K562 (cell line): ENCODE results near the gene LGALS8. TPM values are rescaled to one million over a fixed set of nuclear protein-coding genes. Genes with fewer than 3 reads are reported as not detected.

Source experiments
- CBFA2T3 ChIP-seq: fragments of 450-650 bp; IDR thresholded peaks from 2 replicates; pipeline ENCODE4 v1.6.1; 2017
- POLR2B ChIP-seq: fragments of 450-650 bp; IDR thresholded peaks from 2 replicates; pipeline ENCODE4 v1.6.1; 2018; ENCODE audit warnings: low read depth; ENCODE audit not compliant: partially characterized antibody
- RAD21 ChIP-seq, 2 experiments: fragments of 250-450 bp in 1 of 2; fragments of 450-650 bp in 1 of 2; sonication (Bioruptor Pico) in 1 of 2; formaldehyde crosslinking in 1 of 2; IDR thresholded peaks in 1 of 2; conservative IDR thresholded peaks in 1 of 2; 2 replicates each; pipeline versions ENCODE4 v1.4.0 to v1.8.0; 2020 to 2022; ENCODE audit warnings: mild to moderate bottlenecking in 2 of 2, moderate library complexity in 1 of 2
- SMC3 ChIP-seq: conservative IDR thresholded peaks from 2 replicates; pipeline ENCODE4 v1.6.1; 2011; ENCODE audit warnings: low read depth, low read length, improper control_type of control experiment; ENCODE audit not compliant: insufficient read depth
- STAG1 ChIP-seq: sonication (generic); formaldehyde crosslinking; IDR thresholded peaks from 2 replicates; pipeline ENCODE4 v1.5.0; 2020; ENCODE audit warnings: missing genetic modification reagents, borderline replicate concordance
- polyA plus RNA-seq, 8 experiments: library from polyadenylated mRNA; depleted of rRNA in 4 of 8; stranded (reverse) in 5 of 8; unstranded in 3 of 8; fragments of >200 nt; fragmentation: Nextera tagmentation in 2 of 8; fragmentation: Illumina TruSeq in 1 of 8; extraction: Ambion mirVana in 2 of 8; extraction: Trizol in 1 of 8; gene quantifications; 2 replicates each; pipeline versions ENCODE4 v1.2.1 to v1.2.3, GENCODE V29; 2011 to 2014; ENCODE audit warnings: inconsistent platforms in 1 of 8, missing spikeins in 1 of 8
- total RNA-seq, 7 experiments: library from RNA; depleted of rRNA in 6 of 7; stranded (reverse); fragments of >200 nt in 6 of 7; fragmentation: Illumina TruSeq in 2 of 7; extraction: Trizol in 2 of 7; gene quantifications; 2 replicates each; pipeline versions ENCODE4 v1.2.1 to v1.2.3, GENCODE V29; 2011 to 2021; ENCODE audit warnings: low replicate concordance in 1 of 7
- TF ChIP-seq, protein P1 (sequence below), 2 experiments: fragments of 450-650 bp; formaldehyde crosslinking in 1 of 2; IDR thresholded peaks; 2 replicates each; pipeline versions ENCODE4 v1.4.0 to v1.6.1; 2014 to 2020; ENCODE audit warnings: mild to moderate bottlenecking in 2 of 2, borderline replicate concordance in 1 of 2, low read depth in 1 of 2
- TF ChIP-seq, protein P2 (sequence below): IDR thresholded peaks from 2 replicates; pipeline ENCODE4 v1.6.1; 2014; ENCODE audit warnings: antibody characterized with exemption
- TF ChIP-seq, protein P3 (sequence below), 3 experiments: fragments of 200-800 bp in 1 of 3; fragments of 250-450 bp in 1 of 3; fragments of 450-650 bp in 1 of 3; sonication (Bioruptor Pico) in 1 of 3; sonication (Bioruptor generic) in 1 of 3; formaldehyde crosslinking in 1 of 3; IDR thresholded peaks; 2 replicates each; pipeline versions ENCODE4 v1.6.1 to v1.8.0; 2016 to 2022; ENCODE audit warnings: mild to moderate bottlenecking in 2 of 3, missing genetic modification characterization in 2 of 3, missing compliant biosample characterization in 1 of 3, moderate library complexity in 1 of 3
- TF ChIP-seq, protein P4 (sequence below): fragments of 450-650 bp; formaldehyde crosslinking; IDR thresholded peaks from 2 replicates; pipeline ENCODE4 v1.4.0; 2020; ENCODE audit warnings: mild to moderate bottlenecking, moderate library complexity

Gene LGALS8
- total and polyA plus RNA-seq, 9 of the 15 experiments (the other 6 are each of a cell fraction or from before 2014, with no cell fraction given): 57.4 to 87.7 (median 70.3) TPM

DNA sequence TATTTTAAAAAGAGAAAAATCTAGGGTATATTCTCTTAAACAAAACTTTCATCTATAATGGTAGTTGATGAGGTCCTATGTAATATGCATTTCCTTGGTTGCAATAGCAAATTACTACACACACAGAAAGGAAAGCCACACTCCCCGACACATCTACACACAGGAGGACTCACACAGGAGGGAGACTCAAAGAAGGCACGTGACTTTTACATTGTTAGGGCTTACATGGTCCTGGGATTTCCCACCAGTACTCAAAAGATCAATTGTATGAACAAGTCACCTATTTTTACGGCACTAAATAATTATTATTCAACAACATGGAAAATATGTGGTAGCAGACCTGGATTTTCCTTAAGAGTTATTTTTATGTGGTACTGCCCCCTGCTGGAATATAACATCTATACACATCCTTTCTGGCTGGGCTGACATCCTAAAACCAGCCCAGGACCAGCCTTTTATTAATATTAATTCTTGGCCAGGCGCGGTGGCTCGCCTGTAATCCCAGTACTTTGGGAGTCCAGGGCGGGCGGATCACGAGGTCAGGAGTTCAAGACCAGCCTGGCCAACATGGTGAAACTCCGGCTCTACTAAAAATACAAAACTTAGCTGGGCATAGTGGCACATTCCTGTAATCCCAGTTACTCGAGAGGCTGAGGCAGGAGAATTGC is 33.9 kb upstream of the LGALS8 start (continued):
- TF ChIP-seq, protein P1, sequence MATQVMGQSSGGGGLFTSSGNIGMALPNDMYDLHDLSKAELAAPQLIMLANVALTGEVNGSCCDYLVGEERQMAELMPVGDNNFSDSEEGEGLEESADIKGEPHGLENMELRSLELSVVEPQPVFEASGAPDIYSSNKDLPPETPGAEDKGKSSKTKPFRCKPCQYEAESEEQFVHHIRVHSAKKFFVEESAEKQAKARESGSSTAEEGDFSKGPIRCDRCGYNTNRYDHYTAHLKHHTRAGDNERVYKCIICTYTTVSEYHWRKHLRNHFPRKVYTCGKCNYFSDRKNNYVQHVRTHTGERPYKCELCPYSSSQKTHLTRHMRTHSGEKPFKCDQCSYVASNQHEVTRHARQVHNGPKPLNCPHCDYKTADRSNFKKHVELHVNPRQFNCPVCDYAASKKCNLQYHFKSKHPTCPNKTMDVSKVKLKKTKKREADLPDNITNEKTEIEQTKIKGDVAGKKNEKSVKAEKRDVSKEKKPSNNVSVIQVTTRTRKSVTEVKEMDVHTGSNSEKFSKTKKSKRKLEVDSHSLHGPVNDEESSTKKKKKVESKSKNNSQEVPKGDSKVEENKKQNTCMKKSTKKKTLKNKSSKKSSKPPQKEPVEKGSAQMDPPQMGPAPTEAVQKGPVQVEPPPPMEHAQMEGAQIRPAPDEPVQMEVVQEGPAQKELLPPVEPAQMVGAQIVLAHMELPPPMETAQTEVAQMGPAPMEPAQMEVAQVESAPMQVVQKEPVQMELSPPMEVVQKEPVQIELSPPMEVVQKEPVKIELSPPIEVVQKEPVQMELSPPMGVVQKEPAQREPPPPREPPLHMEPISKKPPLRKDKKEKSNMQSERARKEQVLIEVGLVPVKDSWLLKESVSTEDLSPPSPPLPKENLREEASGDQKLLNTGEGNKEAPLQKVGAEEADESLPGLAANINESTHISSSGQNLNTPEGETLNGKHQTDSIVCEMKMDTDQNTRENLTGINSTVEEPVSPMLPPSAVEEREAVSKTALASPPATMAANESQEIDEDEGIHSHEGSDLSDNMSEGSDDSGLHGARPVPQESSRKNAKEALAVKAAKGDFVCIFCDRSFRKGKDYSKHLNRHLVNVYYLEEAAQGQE (IDR thresholded peaks at IDR 0.05; ENCODE audit: borderline replicate concordance): peak; percentile 75
- TF ChIP-seq, protein P1 (CRISPR knock-in tag; IDR thresholded peaks at IDR 0.05; ENCODE audit: low read depth): no peak
- TF ChIP-seq POLR2B (no peak), RAD21 (CRISPR knock-in tag; conservative IDR thresholded peaks at IDR 0.05 in 1 of 2, IDR thresholded peaks at IDR 0.05 in 1 of 2) (peak; percentile 78 to 88), STAG1 (CRISPR knock-in tag) (no peak), SMC3 (peak; percentile 63; the same call in 1 of the 2 replicates), CBFA2T3 (no peak)
- TF ChIP-seq, protein P2, sequence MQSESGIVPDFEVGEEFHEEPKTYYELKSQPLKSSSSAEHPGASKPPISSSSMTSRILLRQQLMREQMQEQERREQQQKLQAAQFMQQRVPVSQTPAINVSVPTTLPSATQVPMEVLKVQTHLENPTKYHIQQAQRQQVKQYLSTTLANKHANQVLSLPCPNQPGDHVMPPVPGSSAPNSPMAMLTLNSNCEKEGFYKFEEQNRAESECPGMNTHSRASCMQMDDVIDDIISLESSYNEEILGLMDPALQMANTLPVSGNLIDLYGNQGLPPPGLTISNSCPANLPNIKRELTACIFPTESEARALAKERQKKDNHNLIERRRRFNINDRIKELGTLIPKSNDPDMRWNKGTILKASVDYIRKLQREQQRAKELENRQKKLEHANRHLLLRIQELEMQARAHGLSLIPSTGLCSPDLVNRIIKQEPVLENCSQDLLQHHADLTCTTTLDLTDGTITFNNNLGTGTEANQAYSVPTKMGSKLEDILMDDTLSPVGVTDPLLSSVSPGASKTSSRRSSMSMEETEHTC: 0 out of 2 replicates have a peak, but pooled peaks have one; percentile 16
- TF ChIP-seq, protein P3, sequence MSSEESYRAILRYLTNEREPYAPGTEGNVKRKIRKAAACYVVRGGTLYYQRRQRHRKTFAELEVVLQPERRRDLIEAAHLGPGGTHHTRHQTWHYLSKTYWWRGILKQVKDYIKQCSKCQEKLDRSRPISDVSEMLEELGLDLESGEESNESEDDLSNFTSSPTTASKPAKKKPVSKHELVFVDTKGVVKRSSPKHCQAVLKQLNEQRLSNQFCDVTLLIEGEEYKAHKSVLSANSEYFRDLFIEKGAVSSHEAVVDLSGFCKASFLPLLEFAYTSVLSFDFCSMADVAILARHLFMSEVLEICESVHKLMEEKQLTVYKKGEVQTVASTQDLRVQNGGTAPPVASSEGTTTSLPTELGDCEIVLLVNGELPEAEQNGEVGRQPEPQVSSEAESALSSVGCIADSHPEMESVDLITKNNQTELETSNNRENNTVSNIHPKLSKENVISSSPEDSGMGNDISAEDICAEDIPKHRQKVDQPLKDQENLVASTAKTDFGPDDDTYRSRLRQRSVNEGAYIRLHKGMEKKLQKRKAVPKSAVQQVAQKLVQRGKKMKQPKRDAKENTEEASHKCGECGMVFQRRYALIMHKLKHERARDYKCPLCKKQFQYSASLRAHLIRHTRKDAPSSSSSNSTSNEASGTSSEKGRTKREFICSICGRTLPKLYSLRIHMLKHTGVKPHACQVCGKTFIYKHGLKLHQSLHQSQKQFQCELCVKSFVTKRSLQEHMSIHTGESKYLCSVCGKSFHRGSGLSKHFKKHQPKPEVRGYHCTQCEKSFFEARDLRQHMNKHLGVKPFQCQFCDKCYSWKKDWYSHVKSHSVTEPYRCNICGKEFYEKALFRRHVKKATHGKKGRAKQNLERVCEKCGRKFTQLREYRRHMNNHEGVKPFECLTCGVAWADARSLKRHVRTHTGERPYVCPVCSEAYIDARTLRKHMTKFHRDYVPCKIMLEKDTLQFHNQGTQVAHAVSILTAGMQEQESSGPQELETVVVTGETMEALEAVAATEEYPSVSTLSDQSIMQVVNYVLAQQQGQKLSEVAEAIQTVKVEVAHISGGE (CRISPR knock-in tag; IDR thresholded peaks at IDR 0.05): no peak
- TF ChIP-seq, protein P4, sequence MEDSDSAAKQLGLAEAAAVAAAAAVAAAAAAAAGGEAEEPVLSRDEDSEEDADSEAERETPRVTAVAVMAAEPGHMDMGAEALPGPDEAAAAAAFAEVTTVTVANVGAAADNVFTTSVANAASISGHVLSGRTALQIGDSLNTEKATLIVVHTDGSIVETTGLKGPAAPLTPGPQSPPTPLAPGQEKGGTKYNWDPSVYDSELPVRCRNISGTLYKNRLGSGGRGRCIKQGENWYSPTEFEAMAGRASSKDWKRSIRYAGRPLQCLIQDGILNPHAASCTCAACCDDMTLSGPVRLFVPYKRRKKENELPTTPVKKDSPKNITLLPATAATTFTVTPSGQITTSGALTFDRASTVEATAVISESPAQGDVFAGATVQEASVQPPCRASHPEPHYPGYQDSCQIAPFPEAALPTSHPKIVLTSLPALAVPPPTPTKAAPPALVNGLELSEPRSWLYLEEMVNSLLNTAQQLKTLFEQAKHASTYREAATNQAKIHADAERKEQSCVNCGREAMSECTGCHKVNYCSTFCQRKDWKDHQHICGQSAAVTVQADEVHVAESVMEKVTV (CRISPR knock-in tag): peak; percentile 54
